Gastrocnemius medialis (tissue), 4 donors: ENCODE results near the gene METTL8.

ENCODE experiments used
- POLR2A ChIP-seq, 2 donors: fragments of 450-650 bp; IDR thresholded peaks; one replicate each; pipeline ENCODE4 v1.6.1; 2017; ENCODE audit warnings: antibody characterized with exemption in 2 of 2, mild to moderate bottlenecking in 2 of 2, moderate library complexity in 2 of 2
- TF ChIP-seq, protein P1 (sequence below), 5 experiments: fragments of 450-650 bp in 3 of 5; fragments of 200-600 bp in 2 of 5; sonication (generic) in 2 of 5; IDR thresholded peaks in 4 of 5; conservative IDR thresholded peaks in 1 of 5; 1 replicate in 4 of 5; 2 replicates in 1 of 5; pipeline ENCODE4 v1.5.1; 2016 to 2019; ENCODE audit warnings: antibody characterized with exemption in 5 of 5, mild to moderate bottlenecking in 3 of 5, moderate library complexity in 3 of 5

- TF ChIP-seq, protein P1, sequence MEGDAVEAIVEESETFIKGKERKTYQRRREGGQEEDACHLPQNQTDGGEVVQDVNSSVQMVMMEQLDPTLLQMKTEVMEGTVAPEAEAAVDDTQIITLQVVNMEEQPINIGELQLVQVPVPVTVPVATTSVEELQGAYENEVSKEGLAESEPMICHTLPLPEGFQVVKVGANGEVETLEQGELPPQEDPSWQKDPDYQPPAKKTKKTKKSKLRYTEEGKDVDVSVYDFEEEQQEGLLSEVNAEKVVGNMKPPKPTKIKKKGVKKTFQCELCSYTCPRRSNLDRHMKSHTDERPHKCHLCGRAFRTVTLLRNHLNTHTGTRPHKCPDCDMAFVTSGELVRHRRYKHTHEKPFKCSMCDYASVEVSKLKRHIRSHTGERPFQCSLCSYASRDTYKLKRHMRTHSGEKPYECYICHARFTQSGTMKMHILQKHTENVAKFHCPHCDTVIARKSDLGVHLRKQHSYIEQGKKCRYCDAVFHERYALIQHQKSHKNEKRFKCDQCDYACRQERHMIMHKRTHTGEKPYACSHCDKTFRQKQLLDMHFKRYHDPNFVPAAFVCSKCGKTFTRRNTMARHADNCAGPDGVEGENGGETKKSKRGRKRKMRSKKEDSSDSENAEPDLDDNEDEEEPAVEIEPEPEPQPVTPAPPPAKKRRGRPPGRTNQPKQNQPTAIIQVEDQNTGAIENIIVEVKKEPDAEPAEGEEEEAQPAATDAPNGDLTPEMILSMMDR (IDR thresholded peaks at IDR 0.05 in 4 of 5, conservative IDR thresholded peaks at IDR 0.05 in 1 of 5), result no peak
- no peak for TF ChIP-seq POLR2A (IDR thresholded peaks at IDR 0.05)
Observed at GRCh38 chr2:171389780-171390179, 44.0 kb downstream of the METTL8 start.
